ENCODE measurements around the gene SHISAL2A.
"Not testable (repeated sequence)": the region's sequence is repeated elsewhere in the genome, so short reads cannot be mapped to it uniquely, and the experiment has no call there.

The SHISAL2A gene

GRCh38 chr1:52692697-52693096 is 59.7 kb downstream of the SHISAL2A start:
- no peak overlapping the region for H3K4me3 ChIP-seq (ENCODE audit: low read depth, low read length)
- no peak for DNase-seq (ENCODE audit: low read depth)
- TF ChIP-seq, protein P1, sequence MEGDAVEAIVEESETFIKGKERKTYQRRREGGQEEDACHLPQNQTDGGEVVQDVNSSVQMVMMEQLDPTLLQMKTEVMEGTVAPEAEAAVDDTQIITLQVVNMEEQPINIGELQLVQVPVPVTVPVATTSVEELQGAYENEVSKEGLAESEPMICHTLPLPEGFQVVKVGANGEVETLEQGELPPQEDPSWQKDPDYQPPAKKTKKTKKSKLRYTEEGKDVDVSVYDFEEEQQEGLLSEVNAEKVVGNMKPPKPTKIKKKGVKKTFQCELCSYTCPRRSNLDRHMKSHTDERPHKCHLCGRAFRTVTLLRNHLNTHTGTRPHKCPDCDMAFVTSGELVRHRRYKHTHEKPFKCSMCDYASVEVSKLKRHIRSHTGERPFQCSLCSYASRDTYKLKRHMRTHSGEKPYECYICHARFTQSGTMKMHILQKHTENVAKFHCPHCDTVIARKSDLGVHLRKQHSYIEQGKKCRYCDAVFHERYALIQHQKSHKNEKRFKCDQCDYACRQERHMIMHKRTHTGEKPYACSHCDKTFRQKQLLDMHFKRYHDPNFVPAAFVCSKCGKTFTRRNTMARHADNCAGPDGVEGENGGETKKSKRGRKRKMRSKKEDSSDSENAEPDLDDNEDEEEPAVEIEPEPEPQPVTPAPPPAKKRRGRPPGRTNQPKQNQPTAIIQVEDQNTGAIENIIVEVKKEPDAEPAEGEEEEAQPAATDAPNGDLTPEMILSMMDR (IDR thresholded peaks at IDR 0.05; ENCODE audit: insufficient read depth, low read depth, low read length, missing control alignments): no peak

- DNase-seq (ENCODE audit: low read depth); H3K4me3 ChIP-seq (ENCODE audit: low read depth, low read length): not testable (repeated sequence)
These were observed 60.4 kb downstream of the SHISAL2A start for GRCh38 chr1:52693351-52693750.

GRCh38 chr1:52693843-52694242 is 60.9 kb downstream of the SHISAL2A start:
- no peak for DNase-seq (ENCODE audit: low read depth)
- TF ChIP-seq, protein P1 (IDR thresholded peaks at IDR 0.05; ENCODE audit: insufficient read depth, low read depth, low read length, missing control alignments): no peak

GRCh38 chr1:52695627-52696026 is 62.7 kb downstream of the SHISAL2A start:
- no peak for DNase-seq (ENCODE audit: low read depth)
- TF ChIP-seq, protein P1 (IDR thresholded peaks at IDR 0.05; ENCODE audit: insufficient read depth, low read depth, low read length, missing control alignments): no peak
- no peak overlapping the region for H3K4me3 ChIP-seq (ENCODE audit: low read depth, low read length)

More at GRCh38 chr1:52693843-52694242, 60.9 kb downstream of the SHISAL2A start:
- H3K4me3 ChIP-seq (ENCODE audit: low read depth, low read length): no peak overlapping the region

GRCh38 chr1:52697795-52698674 is 65.1 kb downstream of the SHISAL2A start, which contains the start of gene COA7:
Gene COA7, minus strand, starts transcription at chr1:52698347. Its CDS starts 21 bp downstream, at chr1:52698326.
- peak within 1 kb of the TSS; percentile 91 for H3K4me3 ChIP-seq (ENCODE audit: low read depth, low read length)
- TF ChIP-seq, protein P1 (IDR thresholded peaks at IDR 0.05; ENCODE audit: insufficient read depth, low read depth, low read length, missing control alignments): no peak
- peak; percentile 88 for DNase-seq (ENCODE audit: low read depth)

GRCh38 chr1:52702886-52703787 is 70.2 kb downstream of the SHISAL2A start:
- DNase-seq (ENCODE audit: low read depth): peak; percentile 97
- TF ChIP-seq, protein P1 (IDR thresholded peaks at IDR 0.05; ENCODE audit: insufficient read depth, low read depth, low read length, missing control alignments): no peak
- H3K4me3 ChIP-seq (ENCODE audit: low read depth, low read length): peak overlapping the region; percentile 65

- H3K4me3 ChIP-seq (ENCODE audit: low read depth, low read length): no peak overlapping the region
- DNase-seq (ENCODE audit: low read depth): no peak
- TF ChIP-seq, protein P1 (IDR thresholded peaks at IDR 0.05; ENCODE audit: insufficient read depth, low read depth, low read length, missing control alignments): no peak
These were observed 73.2 kb downstream of the SHISAL2A start for GRCh38 chr1:52706136-52706670.
